ENCODE results near the gene ABCC10. TPM values are rescaled to one million over a fixed set of nuclear protein-coding genes. Genes with fewer than 3 reads are reported as not detected.

Gene ABCC10
- polyA plus RNA-seq, 1 donor from 2014 or later, result 22.4 TPM

DNA sequence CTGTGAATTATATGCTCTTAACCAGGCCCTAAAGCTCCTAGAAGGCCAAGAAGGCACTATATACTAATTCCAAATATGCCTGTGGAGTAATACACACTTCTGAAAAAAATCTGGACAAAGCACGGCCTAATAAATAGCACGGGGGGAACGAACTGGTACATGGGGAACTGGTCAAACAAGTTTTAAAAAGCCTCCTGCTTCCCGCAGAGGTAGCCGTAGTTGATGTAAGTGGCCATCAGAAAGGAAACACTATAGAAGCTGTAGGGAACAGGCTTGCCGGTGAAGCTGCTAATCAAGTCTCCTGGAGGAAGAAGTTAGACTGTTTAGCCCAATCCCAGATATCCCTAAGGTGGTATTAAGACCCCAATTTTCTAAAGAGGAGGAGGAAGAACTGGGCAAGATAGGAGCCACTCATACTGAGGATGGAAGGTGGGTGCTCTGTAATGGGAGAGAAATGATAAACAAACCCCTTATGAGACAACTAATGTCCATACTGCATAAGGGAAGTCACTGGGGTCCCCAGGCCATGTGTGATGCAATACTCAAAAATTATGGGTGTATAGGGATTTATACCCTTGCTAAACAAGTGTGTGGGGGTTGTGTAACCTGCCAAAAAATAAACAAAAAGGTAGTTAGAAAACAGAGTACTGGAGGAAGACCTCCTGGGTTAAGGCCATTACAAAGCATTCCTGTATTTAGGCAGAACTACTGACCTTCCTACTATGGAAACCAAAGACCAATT lies 30.8 kb upstream of the ABCC10 start:
- H3K79me2 ChIP-seq (replicated peaks; ENCODE audit: insufficient read depth, low read length), result no peaks in the 10 kb centered on the region
- no peak for TF ChIP-seq MXI1 (conservative IDR thresholded peaks at IDR 0.05; ENCODE audit: poor library complexity, severe bottlenecking)
- TF ChIP-seq EZH2 (IDR thresholded peaks at IDR 0.05; ENCODE audit: borderline replicate concordance, insufficient read depth, low read length, poor library complexity, severe bottlenecking), result no peak
- no peak for TF ChIP-seq SMC3 (conservative IDR thresholded peaks at IDR 0.05; ENCODE audit: poor library complexity)
- TF ChIP-seq EP300 (conservative IDR thresholded peaks at IDR 0.05; ENCODE audit: poor library complexity, severe bottlenecking), result no peak
- TF ChIP-seq, protein P1, sequence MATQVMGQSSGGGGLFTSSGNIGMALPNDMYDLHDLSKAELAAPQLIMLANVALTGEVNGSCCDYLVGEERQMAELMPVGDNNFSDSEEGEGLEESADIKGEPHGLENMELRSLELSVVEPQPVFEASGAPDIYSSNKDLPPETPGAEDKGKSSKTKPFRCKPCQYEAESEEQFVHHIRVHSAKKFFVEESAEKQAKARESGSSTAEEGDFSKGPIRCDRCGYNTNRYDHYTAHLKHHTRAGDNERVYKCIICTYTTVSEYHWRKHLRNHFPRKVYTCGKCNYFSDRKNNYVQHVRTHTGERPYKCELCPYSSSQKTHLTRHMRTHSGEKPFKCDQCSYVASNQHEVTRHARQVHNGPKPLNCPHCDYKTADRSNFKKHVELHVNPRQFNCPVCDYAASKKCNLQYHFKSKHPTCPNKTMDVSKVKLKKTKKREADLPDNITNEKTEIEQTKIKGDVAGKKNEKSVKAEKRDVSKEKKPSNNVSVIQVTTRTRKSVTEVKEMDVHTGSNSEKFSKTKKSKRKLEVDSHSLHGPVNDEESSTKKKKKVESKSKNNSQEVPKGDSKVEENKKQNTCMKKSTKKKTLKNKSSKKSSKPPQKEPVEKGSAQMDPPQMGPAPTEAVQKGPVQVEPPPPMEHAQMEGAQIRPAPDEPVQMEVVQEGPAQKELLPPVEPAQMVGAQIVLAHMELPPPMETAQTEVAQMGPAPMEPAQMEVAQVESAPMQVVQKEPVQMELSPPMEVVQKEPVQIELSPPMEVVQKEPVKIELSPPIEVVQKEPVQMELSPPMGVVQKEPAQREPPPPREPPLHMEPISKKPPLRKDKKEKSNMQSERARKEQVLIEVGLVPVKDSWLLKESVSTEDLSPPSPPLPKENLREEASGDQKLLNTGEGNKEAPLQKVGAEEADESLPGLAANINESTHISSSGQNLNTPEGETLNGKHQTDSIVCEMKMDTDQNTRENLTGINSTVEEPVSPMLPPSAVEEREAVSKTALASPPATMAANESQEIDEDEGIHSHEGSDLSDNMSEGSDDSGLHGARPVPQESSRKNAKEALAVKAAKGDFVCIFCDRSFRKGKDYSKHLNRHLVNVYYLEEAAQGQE (IDR thresholded peaks at IDR 0.05; ENCODE audit: borderline replicate concordance), result no peak
- TF ChIP-seq TAF1 (IDR thresholded peaks at IDR 0.05; ENCODE audit: low read depth), result no peak
- TF ChIP-seq RAD21 (conservative IDR thresholded peaks at IDR 0.05), result no peak
- TF ChIP-seq, protein P2, sequence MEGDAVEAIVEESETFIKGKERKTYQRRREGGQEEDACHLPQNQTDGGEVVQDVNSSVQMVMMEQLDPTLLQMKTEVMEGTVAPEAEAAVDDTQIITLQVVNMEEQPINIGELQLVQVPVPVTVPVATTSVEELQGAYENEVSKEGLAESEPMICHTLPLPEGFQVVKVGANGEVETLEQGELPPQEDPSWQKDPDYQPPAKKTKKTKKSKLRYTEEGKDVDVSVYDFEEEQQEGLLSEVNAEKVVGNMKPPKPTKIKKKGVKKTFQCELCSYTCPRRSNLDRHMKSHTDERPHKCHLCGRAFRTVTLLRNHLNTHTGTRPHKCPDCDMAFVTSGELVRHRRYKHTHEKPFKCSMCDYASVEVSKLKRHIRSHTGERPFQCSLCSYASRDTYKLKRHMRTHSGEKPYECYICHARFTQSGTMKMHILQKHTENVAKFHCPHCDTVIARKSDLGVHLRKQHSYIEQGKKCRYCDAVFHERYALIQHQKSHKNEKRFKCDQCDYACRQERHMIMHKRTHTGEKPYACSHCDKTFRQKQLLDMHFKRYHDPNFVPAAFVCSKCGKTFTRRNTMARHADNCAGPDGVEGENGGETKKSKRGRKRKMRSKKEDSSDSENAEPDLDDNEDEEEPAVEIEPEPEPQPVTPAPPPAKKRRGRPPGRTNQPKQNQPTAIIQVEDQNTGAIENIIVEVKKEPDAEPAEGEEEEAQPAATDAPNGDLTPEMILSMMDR (IDR thresholded peaks at IDR 0.05; ENCODE audit: poor library complexity, severe bottlenecking), result no peak

DNA sequence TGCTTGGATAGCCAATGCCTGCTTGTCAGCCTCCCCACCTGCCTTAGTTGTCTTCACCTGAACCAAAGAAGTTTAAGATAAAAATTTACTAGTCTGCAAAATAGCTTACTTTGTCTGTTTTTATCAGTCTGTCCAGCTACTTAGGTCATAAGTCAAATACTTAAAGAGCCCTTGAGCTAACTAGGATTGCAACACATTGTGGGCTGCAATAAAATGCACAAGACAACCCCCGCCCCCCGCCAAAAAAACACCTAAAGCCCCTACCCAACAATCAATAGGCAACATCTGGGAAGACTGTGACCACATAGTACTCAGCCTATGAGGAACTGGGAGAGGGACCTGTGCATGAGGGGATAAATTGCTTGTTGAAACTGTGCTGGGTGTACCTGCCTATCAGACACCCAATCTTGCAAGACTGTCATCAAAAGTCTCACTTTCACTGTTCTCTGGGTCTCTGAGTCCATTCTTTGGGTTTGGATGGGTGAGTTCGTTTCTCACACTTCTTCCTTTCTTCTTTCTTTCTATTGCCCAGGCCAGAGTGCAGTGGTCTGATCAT lies 27.3 kb upstream of the ABCC10 start:
- no peak overlapping the region for H3K4me3 ChIP-seq (ENCODE audit: low read length)
- H3K9ac ChIP-seq (ENCODE audit: low read length), result no peak overlapping the region
- H3K9me3 ChIP-seq (ENCODE audit: low read length), result no peaks in the 10 kb centered on the region
- H4K20me1 ChIP-seq (ENCODE audit: insufficient read depth), result no peaks in the 10 kb centered on the region
- no peaks in the 10 kb centered on the region for H3K27me3 ChIP-seq (ENCODE audit: insufficient read depth, low read depth, low read length)
- H3F3A ChIP-seq (ENCODE audit: insufficient read depth, low read length, poor library complexity, severe bottlenecking), result no peaks in the 10 kb centered on the region
- H3K36me3 ChIP-seq (ENCODE audit: insufficient read depth, low read length), result no peaks in the 10 kb centered on the region
- no peak overlapping the region for H3K27ac ChIP-seq (ENCODE audit: low read length)
- no peaks in the 10 kb centered on the region for H3K9me2 ChIP-seq (ENCODE audit: insufficient read depth, low read length)
- H2AFZ ChIP-seq (ENCODE audit: low read depth, low read length), result no peak overlapping the region
- no peak overlapping the region for H3K4me2 ChIP-seq (ENCODE audit: low read length)
- TF ChIP-seq EZH2 (IDR thresholded peaks at IDR 0.05; ENCODE audit: borderline replicate concordance, insufficient read depth, low read length, poor library complexity, severe bottlenecking) (no peak), SMC3 (conservative IDR thresholded peaks at IDR 0.05; ENCODE audit: poor library complexity) (no peak), EP300 (conservative IDR thresholded peaks at IDR 0.05; ENCODE audit: poor library complexity, severe bottlenecking) (no peak)
- H3K79me2 ChIP-seq (replicated peaks; ENCODE audit: insufficient read depth, low read length), result no peaks in the 10 kb centered on the region

More for the DNA sequence above, 30.8 kb upstream of the ABCC10 start:
- Histone ChIP-seq H3K9me3 (ENCODE audit: low read length) (no peaks in the 10 kb centered on the region), H3K9ac (ENCODE audit: low read length) (no peak overlapping the region), H3F3A (ENCODE audit: insufficient read depth, low read length, poor library complexity, severe bottlenecking) (no peaks in the 10 kb centered on the region), H3K9me2 (ENCODE audit: insufficient read depth, low read length) (no peaks in the 10 kb centered on the region), H2AFZ (ENCODE audit: low read depth, low read length) (no peak overlapping the region), H3K27me3 (ENCODE audit: insufficient read depth, low read depth, low read length) (no peaks in the 10 kb centered on the region), H4K20me1 (ENCODE audit: insufficient read depth) (no peaks in the 10 kb centered on the region), H3K4me2 (ENCODE audit: low read length) (no peak overlapping the region), H3K4me3 (ENCODE audit: low read length) (no peak overlapping the region), H3K27ac (ENCODE audit: low read length) (no peak overlapping the region), H3K36me3 (ENCODE audit: insufficient read depth, low read length) (no peaks in the 10 kb centered on the region)

All from neural cell (in vitro differentiated cells).